Natural killer cell (primary cell): ENCODE measurements around the gene NUP214. TPM values are rescaled to one million over a fixed set of nuclear protein-coding genes. Genes with fewer than 3 reads are reported as not detected.
A peak's percentile ranks its signal among the peaks of the same experiment; 100 is the strongest.

Source experiments
- ATAC-seq, 3 donors: fragments of 150-1000 bp in 2 of 3; fragments of 200-7000 bp in 1 of 3; cut with Tn5 transposase; 1 replicate in 1 of 3; 2 replicates in 2 of 3; pipeline ENCODE4 v1.10.0; 2021; ENCODE audit warnings: mild to moderate bottlenecking in 2 of 3, moderate library complexity in 2 of 3
- DNase-seq, 2 donors: peaks; one replicate each; pipeline versions ENCODE4 v3.0.0 to v3.0.0-alpha.2; 2013 to 2021; ENCODE audit warnings: mixed read lengths in 1 of 2
- H3K27ac ChIP-seq: one replicate; pipeline ENCODE4 v1.5.1; 2013; ENCODE audit warnings: mild to moderate bottlenecking, low read length
- H3K27me3 ChIP-seq: one replicate; pipeline ENCODE4 v1.6.1; 2013; ENCODE audit warnings: low read length; ENCODE audit not compliant: control insufficient read depth, insufficient read depth
- H3K36me3 ChIP-seq: one replicate; pipeline ENCODE4 v1.6.1; 2013; ENCODE audit warnings: low read length; ENCODE audit not compliant: control insufficient read depth, insufficient read depth
- H3K4me1 ChIP-seq: one replicate; pipeline ENCODE4 v1.6.1; 2013; ENCODE audit warnings: low read length; ENCODE audit not compliant: control insufficient read depth, insufficient read depth
- H3K4me3 ChIP-seq: one replicate; pipeline ENCODE4 v1.5.1; 2013; ENCODE audit warnings: low read length
- H3K9me3 ChIP-seq: one replicate; pipeline ENCODE4 v1.6.1; 2013; ENCODE audit warnings: low read length; ENCODE audit not compliant: control insufficient read depth, insufficient read depth
- H3K27ac Mint-ChIP-seq, 2 donors: one replicate each; pipeline ENCODE4 v1.8.0; 2022; ENCODE audit warnings: mild to moderate bottlenecking in 2 of 2, mixed read lengths in 2 of 2, moderate library complexity in 1 of 2
- H3K27me3 Mint-ChIP-seq, 2 donors: one replicate each; pipeline ENCODE4 v1.8.0; 2022; ENCODE audit warnings: low read depth in 2 of 2, mixed read lengths in 2 of 2
- H3K36me3 Mint-ChIP-seq: one replicate; pipeline ENCODE4 v1.8.0; 2022; ENCODE audit warnings: mixed read lengths
- H3K4me1 Mint-ChIP-seq, 2 donors: one replicate each; pipeline ENCODE4 v1.8.0; 2022; ENCODE audit warnings: mixed read lengths in 2 of 2
- H3K4me3 Mint-ChIP-seq: one replicate; pipeline ENCODE4 v1.8.0; 2022; ENCODE audit warnings: mild to moderate bottlenecking, moderate library complexity, mixed read lengths
- H3K9me3 Mint-ChIP-seq, 2 donors: one replicate each; pipeline ENCODE4 v1.8.0; 2022; ENCODE audit warnings: mixed read lengths in 2 of 2
- CTCF ChIP-seq: fragments of 200-600 bp; IDR thresholded peaks from one replicate; pipeline ENCODE4 v1.8.0; 2022; ENCODE audit warnings: antibody characterized with exemption
- WGBS: methylation state at CpG from one replicate; pipeline ENCODE4 v1.1.7; 2013; ENCODE audit warnings: missing lambda C conversion rate; ENCODE audit not compliant: insufficient coverage; 5-methylcytosine and 5-hydroxymethylcytosine counted together
- intact Hi-C: fragments of 100-400 bp; cut with micrococcal nuclease; formaldehyde crosslinking; loops from one replicate; pipeline ENCODE4 v1.14.2; 2022
- total RNA-seq, 4 donors: library from RNA; stranded (reverse); fragments of 120-200 nt in 1 of 4; gene quantifications; one replicate each; pipeline versions ENCODE4 v1.2.3 to v1.2.4, GENCODE V29; 2013 to 2022

The NUP214 gene
- total RNA-seq, 3 donors from 2014 or later (not counting 1 experiment from before 2014, with no cell fraction given): 125 to 133 (median 132) TPM

- no peaks in the 10 kb centered on the region for H3K36me3 ChIP-seq
- DNase-seq (peak in 1 of 2 donors; percentile 56), ATAC-seq (peak in 2 of 3 donors; percentile 30 to 40)
- H3K4me1 Mint-ChIP-seq: peaks cover 53 to 67% of the 10 kb centered on the region in 2 donors
- H3K36me3 Mint-ChIP-seq: peaks cover 7% of the 10 kb centered on the region
- peak overlapping the region; percentile 91 to 95 for H3K27ac Mint-ChIP-seq
- H3K27ac ChIP-seq: peak overlapping the region; percentile 87
- H3K9me3 ChIP-seq: no peaks in the 10 kb centered on the region
- H3K4me3 ChIP-seq: peak overlapping the region; percentile 91
- 0% methylated on average over 29 of the region's 29 CpGs for WGBS
- no peak for TF ChIP-seq CTCF
- intact Hi-C loops: loop anchor here (1.0 to 2.0 kb wide), 2 partner anchors 23 to 37 kb away; no protein-coding TSS in a partner anchor
- no peaks in the 10 kb centered on the region for H3K27me3 ChIP-seq
- peak overlapping the region; percentile 99 for H3K4me3 Mint-ChIP-seq
- H3K27me3 Mint-ChIP-seq: no peaks in the 10 kb centered on the region
- H3K9me3 Mint-ChIP-seq: no peaks in the 10 kb centered on the region
- peaks cover 62% of the 10 kb centered on the region for H3K4me1 ChIP-seq
These were observed 150.1 kb downstream of the NUP214 start for GRCh38 chr9:131275332-131276093.

- Mint-ChIP-seq H3K27me3 (no peaks in the 10 kb centered on the region), H3K27ac (peak within 1 kb of the TSS; percentile 91 to 95), H3K4me1 (peaks cover 45 to 59% of the 10 kb centered on the region in 2 donors), H3K9me3 (no peaks in the 10 kb centered on the region), H3K4me3 (peak within 1 kb of the TSS; percentile 99), H3K36me3 (peaks cover 7% of the 10 kb centered on the region)
- WGBS: under 1% methylated on average over 75 of the region's 76 CpGs
- H3K4me3 ChIP-seq: peak within 1 kb of the TSS; percentile 91
- peak; percentile 55 to 70 for DNase-seq
- peak; percentile 16 to 35 (median 19) for ATAC-seq
- no peaks in the 10 kb centered on the region for H3K27me3 ChIP-seq
- no peaks in the 10 kb centered on the region for H3K36me3 ChIP-seq
- peak within 1 kb of the TSS; percentile 87 for H3K27ac ChIP-seq
- H3K9me3 ChIP-seq: no peaks in the 10 kb centered on the region
- H3K4me1 ChIP-seq: peaks cover 54% of the 10 kb centered on the region
- TF ChIP-seq CTCF: no peak
- intact Hi-C loops: no loop called here
These were observed 150.9 kb downstream of the NUP214 start, which contains the start of gene FAM78A for GRCh38 chr9:131276094-131276888. Gene FAM78A, minus strand, starts transcription at chr9:131276510. Its CDS starts 331 bp downstream, at chr9:131276179.

GRCh38 chr9:131276891-131277286, 151.5 kb downstream of the NUP214 start:
- peaks cover 0 to 2% of the 10 kb centered on the region in 2 donors for H3K27me3 Mint-ChIP-seq
- no peaks in the 10 kb centered on the region for H3K9me3 Mint-ChIP-seq
- DNase-seq (peak; percentile 44 to 72), ATAC-seq (peak; percentile 52 to 54 (median 52))
- peak overlapping the region; percentile 91 to 95 for H3K27ac Mint-ChIP-seq
- Histone ChIP-seq H3K9me3 (no peaks in the 10 kb centered on the region), H3K4me1 (peaks cover 49% of the 10 kb centered on the region), H3K27ac (no peak overlapping the region), H3K27me3 (peaks cover 3% of the 10 kb centered on the region), H3K36me3 (no peaks in the 10 kb centered on the region), H3K4me3 (peak overlapping the region; percentile 29)
- TF ChIP-seq CTCF: no peak
- peaks cover 7% of the 10 kb centered on the region for H3K36me3 Mint-ChIP-seq
- under 1% methylated on average over 60 of the region's 60 CpGs for WGBS
- peaks cover 45 to 59% of the 10 kb centered on the region in 2 donors for H3K4me1 Mint-ChIP-seq
- H3K4me3 Mint-ChIP-seq: peak overlapping the region; percentile 53
- intact Hi-C loops: no loop called here
